Dedifferentiated amniotic fluid mesenchymal stem cell (primary cell): Measurements from ENCODE around the gene C20orf144.
A peak's percentile ranks its signal among the peaks of the same experiment; 100 is the strongest.

Source experiments
- DNase-seq: peaks from one replicate; pipeline ENCODE4 v3.0.0-alpha.2; 2016; ENCODE audit errors: extremely low spot score

Gene C20orf144

DNA sequence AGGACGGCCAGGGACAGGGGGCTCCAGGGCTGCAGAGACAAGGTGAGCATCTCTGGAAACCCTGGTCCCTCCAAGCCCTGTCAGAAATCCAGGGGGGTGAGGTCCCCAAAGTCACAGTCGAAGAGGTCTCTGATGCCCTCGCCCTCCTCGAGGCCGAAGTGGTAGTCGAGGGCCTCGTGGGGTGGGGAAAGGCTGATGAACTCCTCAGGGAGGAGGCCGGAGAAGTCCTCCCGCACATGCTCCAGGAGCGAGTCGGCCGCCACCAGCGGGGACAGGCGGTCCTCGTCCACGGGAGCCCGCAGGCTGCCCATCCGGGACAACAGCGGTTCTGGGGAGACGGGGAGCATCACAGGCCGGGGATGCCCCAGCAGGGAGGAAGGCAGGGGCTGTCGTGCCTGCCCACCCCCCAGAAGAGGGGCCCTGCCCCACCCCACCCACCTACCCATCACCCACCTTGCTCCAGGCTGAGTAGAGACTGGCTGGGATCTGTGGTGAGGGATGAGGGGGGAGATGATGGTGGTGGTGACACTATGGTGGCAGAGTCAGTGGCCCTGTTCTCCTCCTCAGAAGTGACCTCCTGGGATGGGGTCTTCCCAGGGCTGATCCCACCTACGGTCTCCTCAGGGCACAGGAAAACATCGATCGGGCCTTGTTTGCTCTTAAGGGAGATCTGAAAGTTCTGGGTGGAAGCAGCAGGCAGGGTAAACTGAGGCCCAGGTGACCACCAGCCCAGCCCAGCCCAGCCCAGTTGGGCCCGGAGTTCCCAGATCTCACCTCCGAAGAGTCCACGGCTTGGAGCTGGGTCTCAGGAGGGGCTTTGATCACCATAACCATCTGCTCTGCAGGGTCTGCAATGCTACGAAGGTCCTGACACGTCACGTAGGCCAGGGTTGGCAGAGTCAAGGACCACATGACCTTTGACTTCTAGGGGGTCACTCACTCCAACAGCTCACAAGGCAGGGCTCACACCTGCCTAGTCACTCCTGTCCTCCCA lies 14.8 kb downstream of the C20orf144 start:
- no peak for DNase-seq

DNA sequence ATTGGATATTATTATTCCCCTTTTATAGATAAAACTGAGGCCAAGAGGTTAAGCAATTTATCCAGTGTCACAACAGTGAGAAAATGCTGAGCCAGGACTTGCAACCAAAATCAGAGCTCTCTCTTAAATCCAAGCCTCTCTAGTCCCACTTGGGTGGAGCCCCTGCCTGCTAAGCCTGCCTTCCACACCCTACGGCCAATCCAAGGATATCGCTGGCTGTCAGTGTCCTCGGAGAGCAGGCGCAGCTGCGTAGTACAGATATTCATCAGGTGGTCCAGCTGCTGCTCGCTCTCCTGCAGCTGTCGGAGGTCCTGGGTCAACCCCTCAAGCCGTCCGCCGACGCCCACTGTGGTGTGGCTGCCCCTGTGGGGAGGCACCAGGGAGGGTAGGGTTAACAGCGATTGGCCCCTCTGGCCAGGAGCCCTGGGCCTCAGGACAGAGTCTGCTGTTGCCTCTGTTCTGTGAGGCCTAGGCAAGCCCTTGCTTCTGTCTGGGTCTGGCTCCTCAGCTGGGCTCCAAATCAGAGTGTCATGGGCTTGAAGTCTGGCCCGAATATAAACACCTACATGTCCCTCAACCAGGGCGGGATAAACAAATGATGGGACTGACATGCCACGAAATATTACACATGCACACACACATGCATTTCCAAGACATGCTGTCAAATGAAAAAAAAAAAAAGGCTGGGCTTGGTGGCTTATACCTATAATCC lies 16.0 kb downstream of the C20orf144 start:
- no peak for DNase-seq

DNA sequence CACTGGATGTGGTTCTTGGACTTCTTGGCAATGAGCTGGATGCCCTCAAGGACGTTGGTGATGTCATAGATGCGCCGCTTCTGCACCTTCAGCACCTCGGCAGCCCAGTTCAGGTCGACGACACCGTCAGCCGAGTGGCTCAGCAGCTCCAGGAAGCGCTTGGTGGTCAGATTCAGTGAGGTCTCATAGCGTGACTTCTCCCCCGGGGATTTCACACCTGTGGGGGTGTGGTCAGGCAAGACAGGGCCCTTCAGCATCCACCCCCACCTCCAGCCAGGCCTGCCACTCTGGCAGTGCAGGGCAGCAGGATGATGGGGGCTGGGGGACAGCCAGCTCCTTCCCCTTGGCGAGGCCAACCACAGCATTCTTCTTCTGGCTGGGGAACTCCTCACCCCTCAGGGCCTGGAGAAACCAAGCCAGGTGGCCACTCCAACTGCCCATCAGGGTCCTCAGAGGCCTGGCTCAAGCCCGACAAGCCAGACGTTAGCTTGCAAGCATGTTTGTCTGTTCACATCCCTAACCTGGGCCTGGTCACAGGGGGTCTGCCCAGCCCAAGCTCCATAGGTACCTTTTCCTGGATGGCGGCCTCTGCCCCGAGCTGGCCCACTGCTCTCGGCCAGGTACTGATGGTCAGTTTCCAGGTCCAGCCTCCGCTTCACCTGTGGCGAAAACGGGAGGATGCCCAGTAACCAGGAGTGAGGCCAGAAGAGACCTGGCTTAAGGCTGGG lies 17.8 kb downstream of the C20orf144 start:
- no peak for DNase-seq

DNA sequence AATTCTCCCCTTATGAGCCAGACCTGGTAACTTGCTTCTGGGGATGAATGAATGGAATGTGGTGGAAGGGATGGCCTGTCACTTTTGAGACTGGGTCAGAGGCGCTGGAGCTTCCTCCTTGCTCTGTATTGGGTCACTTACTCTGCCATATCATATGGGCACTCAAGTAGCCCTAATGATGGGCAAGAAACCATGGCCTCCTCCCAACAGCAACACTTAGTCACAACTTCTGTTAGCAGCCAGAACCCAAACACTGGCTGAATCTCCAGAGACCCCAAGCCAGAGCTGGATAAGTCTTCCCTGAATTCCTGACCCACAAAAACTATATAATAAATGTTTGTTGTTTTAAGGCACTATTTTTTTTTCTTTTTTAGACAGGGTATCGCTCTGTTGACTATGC lies 18.6 kb downstream of the C20orf144 start:
- DNase-seq = no peak

DNA sequence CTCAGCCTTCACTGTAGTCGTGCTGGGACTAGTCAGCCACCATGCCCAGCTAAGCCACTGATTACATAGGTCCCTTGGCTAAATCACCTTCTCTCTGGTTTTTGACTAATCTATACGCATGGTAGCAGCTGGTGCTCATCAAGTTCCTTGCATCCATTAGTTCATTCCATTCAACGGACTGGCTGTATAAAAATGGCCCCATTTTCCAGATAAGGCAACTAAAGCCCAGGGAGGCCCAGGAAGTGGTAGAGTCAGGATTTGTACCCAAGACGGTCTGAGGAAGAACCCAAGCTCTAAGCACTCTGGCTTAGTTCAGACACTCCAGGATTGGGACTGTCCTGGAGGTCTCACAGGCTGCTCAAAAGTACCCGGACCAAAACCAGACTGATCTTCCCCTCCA lies 19.2 kb downstream of the C20orf144 start:
- no peak for DNase-seq

DNA sequence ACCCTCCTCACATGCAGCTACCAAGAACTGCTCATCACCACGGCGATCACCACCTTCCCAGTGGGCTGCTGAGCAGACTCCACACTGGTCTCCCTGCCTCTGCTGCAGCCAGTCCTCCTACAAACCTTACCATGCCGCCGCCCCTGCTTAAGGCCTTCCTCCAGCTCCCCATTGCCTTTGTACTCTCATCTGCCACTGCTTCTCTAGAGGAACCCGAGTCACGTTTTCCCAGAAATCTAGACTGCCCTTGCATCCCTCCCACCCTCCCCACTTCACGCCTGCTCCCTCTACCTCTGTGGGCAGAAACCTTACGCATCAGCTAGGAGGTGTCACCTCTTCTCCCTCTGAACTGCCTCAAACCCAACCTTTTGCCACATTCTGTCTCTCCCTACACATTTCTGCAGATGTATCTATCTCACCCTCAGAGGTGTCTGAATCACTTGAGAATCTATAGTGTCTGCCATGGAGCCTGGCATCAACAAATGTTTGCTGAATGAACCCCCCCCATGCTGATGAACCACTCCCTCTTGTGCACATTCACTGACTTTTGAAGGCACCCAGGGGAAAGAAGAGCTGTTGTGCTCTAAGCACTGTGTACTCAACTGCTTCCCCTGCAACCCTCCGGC lies 19.7 kb downstream of the C20orf144 start:
- DNase-seq = no peak

DNA sequence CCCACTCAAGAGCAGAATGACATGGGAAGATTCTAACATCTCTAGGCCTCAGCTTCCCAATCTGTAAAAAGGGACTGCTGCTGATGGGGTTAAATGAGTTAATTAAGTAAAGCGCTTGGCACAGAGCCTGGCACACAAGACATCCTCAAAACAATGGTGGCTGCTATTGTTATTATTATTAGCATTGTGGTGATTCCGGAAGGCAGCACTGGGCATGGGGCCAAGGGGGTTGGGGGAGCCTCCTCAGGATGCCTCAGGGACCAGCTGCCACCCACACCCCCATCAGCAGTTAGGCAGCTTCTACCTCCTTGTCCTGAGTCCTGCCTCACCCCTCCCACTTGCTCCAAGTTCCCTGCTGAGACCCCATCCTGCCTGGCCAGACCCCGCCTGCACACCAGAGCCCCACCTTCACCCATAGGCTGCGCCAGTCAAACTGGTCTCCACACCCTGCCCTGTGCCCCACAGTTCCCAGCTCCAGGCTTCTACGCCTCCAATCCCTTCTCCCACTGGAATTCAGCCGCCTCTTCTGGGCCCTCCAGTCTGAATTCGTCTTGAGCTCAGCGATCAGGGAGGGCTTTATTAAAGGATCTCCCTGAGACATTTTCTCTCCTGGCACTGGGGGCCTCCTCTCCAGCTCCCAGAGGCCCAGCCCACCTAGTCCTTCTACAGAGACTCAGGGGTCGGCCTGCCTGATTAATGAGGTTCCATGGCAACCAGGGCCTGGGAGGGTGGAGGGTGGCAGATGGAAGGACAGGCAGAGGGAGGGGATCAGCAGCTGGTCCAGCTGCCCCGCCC lies 22.6 kb downstream of the C20orf144 start:
- no peak for DNase-seq

DNA sequence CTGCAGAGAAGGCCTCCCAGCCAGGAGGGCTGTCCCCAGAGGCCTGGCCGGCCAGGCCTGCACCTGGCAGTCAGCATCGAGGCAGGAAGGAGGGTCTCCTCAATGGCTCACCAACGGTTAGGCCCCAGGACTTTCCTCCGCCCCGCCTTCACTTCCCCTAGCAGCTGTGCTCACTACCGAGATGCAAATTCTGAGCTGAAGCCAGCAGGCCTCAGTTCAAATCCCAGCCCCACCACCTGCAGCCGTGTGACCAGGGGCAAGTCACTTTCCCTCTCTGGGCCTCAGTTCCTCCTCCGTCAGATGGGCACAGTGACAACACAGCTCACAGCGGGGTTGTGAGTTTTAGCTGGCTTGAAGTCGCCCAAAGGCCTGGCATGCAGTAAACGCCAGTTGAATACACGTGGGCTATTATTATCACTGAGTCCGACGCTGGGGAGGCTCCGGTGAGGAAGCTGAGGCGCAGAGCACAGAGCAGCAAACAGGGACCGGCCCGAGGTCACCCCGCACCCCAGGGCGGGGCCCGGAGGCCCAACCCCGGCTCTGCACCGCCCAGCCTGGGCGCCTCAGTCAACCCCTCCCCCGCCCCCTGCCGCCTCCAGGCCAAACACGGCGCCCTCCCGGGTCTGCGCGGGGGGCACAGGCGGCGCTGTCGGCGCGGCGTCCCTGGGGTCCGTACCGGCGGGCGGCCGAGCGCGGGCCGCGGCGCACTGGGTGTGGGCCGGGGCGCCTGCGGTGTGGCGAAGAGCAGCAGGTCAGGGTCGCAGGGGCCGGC lies 23.4 kb downstream of the C20orf144 start:
- no peak for DNase-seq

DNA sequence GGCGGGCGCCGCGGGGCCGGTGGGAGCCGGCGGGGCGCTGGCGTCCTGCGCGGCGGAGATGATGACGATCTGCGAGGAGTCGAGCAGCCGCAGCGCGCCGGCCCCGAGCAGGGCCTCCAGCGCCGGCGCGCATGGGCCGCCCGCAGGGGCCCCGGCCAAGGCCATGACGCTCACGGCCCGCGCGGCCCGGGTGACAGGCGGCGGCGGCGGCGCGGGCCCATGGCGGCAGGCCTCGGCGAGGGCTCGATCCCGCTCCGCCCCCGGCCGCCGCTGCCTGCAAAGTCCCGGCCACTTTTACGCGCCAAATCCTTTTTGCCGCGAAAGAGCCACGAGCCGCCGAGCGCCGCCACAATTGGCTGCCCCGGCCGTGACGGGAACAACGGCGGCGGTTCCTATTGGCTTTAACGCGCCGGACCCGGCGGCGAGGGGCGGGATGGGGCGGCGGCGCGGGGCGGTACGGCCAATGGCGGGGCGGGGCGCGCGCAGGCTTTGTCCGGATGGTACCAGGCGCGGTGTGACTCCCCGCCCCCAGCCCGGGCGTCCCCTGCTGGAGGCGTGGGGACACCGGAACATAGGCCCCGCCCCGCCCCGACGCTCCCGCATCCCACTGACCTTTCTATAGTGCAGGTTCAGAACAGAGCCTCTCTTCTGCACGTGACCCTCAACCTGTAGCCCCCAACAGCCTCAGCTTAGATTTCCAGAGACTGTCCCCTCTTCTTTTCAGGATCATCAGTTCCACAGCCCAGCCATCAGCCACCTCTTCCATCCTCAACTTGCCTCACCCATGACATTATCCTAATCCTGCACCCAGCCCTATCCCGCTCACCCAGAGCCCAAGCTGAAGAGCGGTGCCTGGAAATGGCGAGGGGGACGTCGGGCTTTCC lies 24.2 kb downstream of the C20orf144 start, which contains the start of gene E2F1:
Gene E2F1, minus strand, starts transcription at position 286 of the 884 bp plus-strand sequence. Its CDS starts 121 bp downstream, at position 165.
- DNase-seq = peak; percentile 91

DNA sequence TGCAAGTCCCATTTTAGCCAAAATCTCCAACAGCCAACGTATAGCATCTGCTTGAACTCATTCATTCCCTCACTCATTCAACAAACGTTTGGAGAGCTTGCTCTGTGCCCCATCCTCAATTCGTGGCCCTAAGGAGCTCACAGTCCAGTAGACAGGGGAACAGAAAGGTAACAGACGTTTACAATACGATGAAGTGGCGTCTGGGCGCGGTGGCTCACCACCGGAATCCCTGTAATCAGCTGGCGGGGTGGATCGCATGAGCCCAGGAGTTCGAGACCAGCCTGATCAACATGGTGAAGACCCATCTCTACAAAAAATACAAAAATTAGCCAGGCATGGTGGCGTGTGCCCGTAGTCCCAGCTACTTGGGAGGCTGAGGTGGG lies 24.8 kb downstream of the C20orf144 start:
- no peak for DNase-seq

DNA sequence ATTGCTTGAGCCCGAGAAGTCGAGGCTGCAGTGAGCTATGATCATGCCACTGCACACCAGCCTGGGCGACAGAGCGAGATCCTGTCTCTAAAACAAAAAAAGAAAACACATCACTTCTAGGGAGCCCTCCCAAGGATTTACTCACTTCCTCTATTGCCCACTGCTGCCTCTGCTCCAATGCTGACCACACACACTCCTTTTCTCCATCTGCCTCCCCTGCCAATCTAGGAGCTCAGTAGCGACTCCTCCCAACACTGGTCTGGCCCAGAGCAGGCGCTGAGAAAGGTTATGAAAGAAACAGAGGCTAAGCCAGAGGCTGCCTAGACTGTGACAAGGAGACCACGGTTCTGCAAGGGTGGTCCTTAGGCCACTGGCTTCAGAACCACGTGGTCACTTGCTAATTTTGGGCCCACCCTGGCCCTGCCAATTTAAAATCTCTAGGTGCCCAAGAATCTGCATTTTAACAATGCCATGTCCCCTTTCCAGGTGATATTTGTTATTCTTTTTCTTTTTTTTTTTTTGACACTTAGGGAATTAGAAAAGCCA lies 25.3 kb downstream of the C20orf144 start:
- no peak for DNase-seq

DNA sequence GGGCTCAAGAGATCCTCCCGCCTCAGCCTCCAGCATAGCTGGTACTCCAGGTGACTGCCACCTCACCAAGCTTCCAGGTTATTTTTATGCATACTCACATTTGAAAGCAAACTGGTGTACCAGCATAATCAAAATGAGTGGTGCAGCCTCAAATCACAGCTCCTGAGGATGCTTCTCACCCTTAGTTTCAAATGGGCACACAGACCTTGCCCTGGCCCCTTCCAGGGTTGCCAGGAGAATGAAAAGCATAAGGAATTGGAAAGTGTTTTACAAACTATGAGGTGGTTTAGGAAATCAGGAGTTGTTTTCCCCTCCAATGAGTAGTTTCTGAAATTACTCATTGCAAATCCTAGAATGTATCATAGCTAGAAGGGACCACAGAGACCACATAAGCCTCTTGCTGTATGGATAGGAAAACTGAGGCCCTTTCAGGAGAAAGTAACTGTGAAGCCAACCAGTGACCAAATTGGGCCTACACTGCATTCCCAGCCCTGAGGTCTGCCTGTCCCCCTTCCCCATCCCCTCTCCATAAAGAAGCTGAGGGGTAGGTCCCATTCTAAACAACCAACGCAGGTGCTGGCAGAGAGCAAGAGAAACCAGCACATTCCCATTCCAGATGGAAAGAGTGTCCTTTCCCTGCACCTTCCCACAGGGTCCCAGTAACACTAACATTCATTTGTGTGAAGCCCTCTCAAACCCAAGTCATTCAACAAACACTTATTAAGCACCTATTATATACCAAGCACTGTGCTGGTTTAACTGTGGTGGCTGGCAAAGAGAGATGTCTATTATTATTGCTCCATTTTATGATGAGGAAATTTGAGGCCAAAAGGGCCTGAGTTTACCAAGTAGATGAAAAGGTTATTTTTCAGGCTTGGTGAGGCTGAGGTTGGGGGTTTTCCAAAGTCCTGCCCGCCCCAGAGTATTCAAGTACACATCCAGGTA lies 26.1 kb downstream of the C20orf144 start:
- DNase-seq = no peak

DNA sequence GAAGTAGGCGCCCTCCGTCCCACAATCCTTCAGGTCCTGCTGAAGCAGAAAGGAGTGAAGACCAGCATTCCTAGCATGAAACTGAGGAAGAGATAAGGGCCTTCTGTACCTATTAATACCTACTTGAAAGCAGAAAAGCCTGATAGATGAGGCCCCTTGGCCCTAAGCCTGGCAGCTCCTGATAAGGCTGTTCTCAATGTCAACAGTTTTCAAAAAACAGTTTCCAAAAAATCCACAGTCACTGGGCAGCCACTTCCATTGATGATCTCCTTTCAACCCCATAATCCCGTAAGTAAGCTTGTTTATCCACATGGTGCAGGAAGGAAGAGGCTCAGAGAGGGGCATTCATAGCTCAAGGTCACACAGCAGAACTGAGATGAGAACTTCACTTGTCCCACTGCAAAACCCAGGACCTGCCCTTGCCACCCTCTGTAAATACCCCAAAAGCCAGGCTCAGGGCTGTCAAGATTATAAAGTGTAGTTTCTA lies 26.9 kb downstream of the C20orf144 start:
- no peak for DNase-seq

DNA sequence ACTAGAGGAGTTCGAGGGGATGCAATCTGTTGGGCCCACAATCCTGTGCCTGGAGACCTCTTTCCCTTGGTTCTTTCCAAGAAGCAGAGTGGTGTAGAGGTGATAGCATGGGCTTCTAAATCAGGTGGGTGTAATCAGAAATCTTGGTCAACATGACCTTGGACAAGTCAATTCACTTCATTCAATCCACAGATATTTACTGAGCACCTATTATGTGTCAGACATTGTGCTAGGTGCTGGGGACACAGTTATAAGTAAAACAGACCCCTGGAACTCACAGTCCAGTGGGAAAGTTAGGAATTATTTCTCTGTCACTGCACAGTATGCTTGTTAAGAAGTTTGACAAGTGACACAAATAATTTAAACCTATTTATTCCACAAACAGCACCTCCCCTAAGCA lies 27.4 kb downstream of the C20orf144 start:
- DNase-seq = no peak

DNA sequence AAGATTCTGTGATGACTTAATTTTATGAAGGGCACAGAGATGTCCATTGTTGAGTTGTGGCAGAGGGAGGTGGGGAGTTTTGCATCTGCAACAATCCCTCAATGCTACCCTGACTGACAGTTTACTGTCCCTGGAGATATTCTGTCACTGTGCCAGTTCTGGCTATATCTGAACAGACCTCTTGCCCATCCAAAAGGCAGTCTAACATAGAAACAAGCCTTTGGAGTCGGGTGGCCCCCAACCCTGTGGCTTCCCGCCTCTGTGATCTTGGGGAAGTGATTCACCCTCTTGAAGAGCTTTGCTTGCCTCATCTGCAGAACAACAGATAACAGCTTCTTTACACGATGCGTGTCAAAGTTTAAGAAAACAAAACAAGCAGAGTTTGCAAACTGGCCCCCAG lies 27.8 kb downstream of the C20orf144 start:
- DNase-seq = no peak

DNA sequence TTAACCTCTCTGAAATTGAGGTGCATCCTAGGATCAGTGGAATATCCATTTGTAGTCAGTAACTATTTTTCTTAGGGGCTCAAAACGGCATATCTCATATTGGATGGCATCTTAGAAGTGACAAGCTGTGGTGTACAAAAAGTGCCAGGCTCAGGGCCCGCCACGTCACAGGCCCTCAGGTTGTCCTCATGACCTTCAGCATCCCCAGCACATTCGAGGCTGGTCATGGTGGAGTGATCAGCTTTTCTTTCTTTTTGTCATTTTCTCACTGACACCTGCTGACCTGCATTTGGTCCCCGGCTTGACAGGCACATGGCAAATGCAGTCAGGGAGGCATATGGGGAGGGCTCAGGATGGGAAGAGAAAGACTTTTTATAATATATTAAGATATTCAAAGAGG lies 31.2 kb downstream of the C20orf144 start:
- no peak for DNase-seq
